GM12872 (cell line): Measurements from ENCODE around the gene GABRB1.

Experiments used
- CTCF ChIP-seq: IDR thresholded peaks from 3 replicates; pipeline ENCODE4 v1.5.1; 2011; ENCODE audit warnings: low read depth, mild to moderate bottlenecking, low read length, moderate library complexity; ENCODE audit not compliant: insufficient read depth

Gene GABRB1

GRCh38 chr4:47383829-47384427, 352.6 kb downstream of the GABRB1 start:
- TF ChIP-seq CTCF = peak; percentile 30; the same call in 1 of the 3 replicates

GRCh38 chr4:47386146-47386545, 354.8 kb downstream of the GABRB1 start:
- no peak for TF ChIP-seq CTCF

- TF ChIP-seq CTCF = no peak
These were observed 355.3 kb downstream of the GABRB1 start for GRCh38 chr4:47386561-47387235.

- no peak for TF ChIP-seq CTCF
These were observed 359.2 kb downstream of the GABRB1 start for GRCh38 chr4:47390428-47391125.

- no peak for TF ChIP-seq CTCF
These were observed 359.9 kb downstream of the GABRB1 start for GRCh38 chr4:47391256-47391655.

- no peak for TF ChIP-seq CTCF
These were observed 375.0 kb downstream of the GABRB1 start for GRCh38 chr4:47406408-47406807.

GRCh38 chr4:47410271-47410670, 378.9 kb downstream of the GABRB1 start:
- TF ChIP-seq CTCF = no peak
